ENCODE data around the gene DLGAP1.

DLGAP1 gene

DNA sequence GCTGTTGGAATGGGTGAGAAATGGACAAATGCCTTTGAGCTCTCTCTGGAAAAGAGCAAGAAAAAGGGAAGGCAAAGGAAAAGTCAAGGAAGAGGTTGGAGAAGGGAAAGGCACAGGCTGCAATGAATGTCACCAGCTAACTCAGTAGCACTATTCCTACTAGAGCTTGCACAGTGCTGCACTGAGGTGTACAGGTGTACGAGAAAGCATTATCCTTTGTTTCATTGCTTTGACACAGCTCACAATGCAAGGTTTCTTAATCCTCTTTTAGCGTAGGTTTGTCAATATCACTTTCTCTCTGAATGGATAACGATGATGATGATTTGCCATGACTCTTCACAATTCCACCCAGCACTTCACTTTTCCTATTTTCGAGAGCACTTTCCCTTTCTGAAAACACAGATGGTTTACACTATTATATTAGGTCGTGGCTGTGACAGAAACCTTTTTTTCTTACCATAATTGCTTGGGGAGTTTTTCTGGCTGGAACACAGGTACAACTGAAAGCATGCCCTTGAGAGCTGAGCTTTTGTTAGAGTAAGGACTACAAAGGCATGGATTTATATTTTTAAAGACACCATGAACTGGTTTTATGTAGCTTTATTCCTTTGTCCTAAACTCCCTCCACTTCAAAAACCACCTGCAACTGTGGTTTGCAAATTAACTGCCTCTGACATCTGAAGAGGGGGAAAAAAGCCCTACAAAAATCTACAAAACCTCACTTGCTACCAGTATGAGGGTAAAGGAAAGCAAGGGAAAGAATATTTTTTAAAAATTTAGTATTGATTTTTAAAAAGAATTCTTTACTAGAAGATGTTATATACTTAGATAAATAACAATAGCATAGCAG is 739.7 kb downstream of the DLGAP1 start:
- H3K4me2 ChIP-seq (ENCODE audit: insufficient read depth, low read length, poor library complexity, severe bottlenecking), result no peak overlapping the region
- H2BK12ac ChIP-seq (ENCODE audit: low read length), result no peak overlapping the region
- H3K4ac ChIP-seq (ENCODE audit: low read length), result no peak overlapping the region
- no peak overlapping the region for H4K8ac ChIP-seq (ENCODE audit: low read depth, low read length)
- H2BK5ac ChIP-seq (ENCODE audit: low read length), result no peak overlapping the region
- no peak overlapping the region for H3K18ac ChIP-seq (ENCODE audit: low read length)
- no peak overlapping the region for H3K14ac ChIP-seq (ENCODE audit: low read length)
- H2BK120ac ChIP-seq (ENCODE audit: low read depth, low read length), result no peak overlapping the region
- no CpG with 5 or more reads among the region's 5 CpGs for WGBS, 2 donors (ENCODE audit: extremely low coverage in 2 of 2, insufficient read length in 2 of 2, insufficient replicate concordance in 1 of 2)
- H3K36me3 ChIP-seq (replicated peaks in 1 of 2; ENCODE audit: control insufficient read depth in 2 of 2, insufficient read depth in 2 of 2, low read length in 2 of 2), result no peaks in the 10 kb centered on the region
- no peak overlapping the region for H4K91ac ChIP-seq (ENCODE audit: low read depth, low read length, poor library complexity)
- H3K23ac ChIP-seq (ENCODE audit: low read depth, low read length, poor library complexity), result no peak overlapping the region
- H3K27ac ChIP-seq (replicated peaks; ENCODE audit: low read length), result peak overlapping the region; percentile 19
- no peaks in the 10 kb centered on the region for H3K9me3 ChIP-seq (replicated peaks in 1 of 2; ENCODE audit: control insufficient read depth in 2 of 2, insufficient read depth in 1 of 2, low read depth in 1 of 2, low read length in 2 of 2)
- H2AK5ac ChIP-seq (ENCODE audit: low read depth, low read length), result no peak overlapping the region
- no peak overlapping the region for H3K4me3 ChIP-seq (ENCODE audit: low read length in 2 of 2)
- DNase-seq (ENCODE audit: low spot score), result no peak
- no peaks in the 10 kb centered on the region for H3K79me1 ChIP-seq (ENCODE audit: low read depth, low read length)
- no peak overlapping the region for H3K9ac ChIP-seq (ENCODE audit: low read depth, low read length, poor library complexity)
- H3K4me1 ChIP-seq (ENCODE audit: control insufficient read depth in 2 of 2, insufficient read depth in 1 of 2, low read depth in 1 of 2, low read length in 2 of 2), result peaks cover 0 to 18% of the 10 kb centered on the region in 2 donors
- no peak overlapping the region for H2AFZ ChIP-seq (ENCODE audit: low read length)
- no peak overlapping the region for H2BK15ac ChIP-seq (ENCODE audit: low read length)
- no peaks in the 10 kb centered on the region for H3K27me3 ChIP-seq (ENCODE audit: control insufficient read depth in 3 of 3, insufficient read depth in 3 of 3, low read depth in 1 of 3, low read length in 3 of 3)

- Histone ChIP-seq H4K91ac (ENCODE audit: low read depth, low read length, poor library complexity) (no peak overlapping the region), H3K4me3 (ENCODE audit: low read length in 2 of 2) (no peak overlapping the region), H3K4me2 (ENCODE audit: insufficient read depth, low read length, poor library complexity, severe bottlenecking) (no peak overlapping the region), H2BK12ac (ENCODE audit: low read length) (no peak overlapping the region), H3K23ac (ENCODE audit: low read depth, low read length, poor library complexity) (no peak overlapping the region), H3K79me1 (ENCODE audit: low read depth, low read length) (no peaks in the 10 kb centered on the region), H3K4me1 (ENCODE audit: control insufficient read depth in 2 of 2, insufficient read depth in 1 of 2, low read depth in 1 of 2, low read length in 2 of 2) (peaks cover 0 to 18% of the 10 kb centered on the region in 2 donors), H2BK15ac (ENCODE audit: low read length) (no peak overlapping the region), H2BK5ac (ENCODE audit: low read length) (no peak overlapping the region), H3K27me3 (ENCODE audit: control insufficient read depth in 3 of 3, insufficient read depth in 3 of 3, low read depth in 1 of 3, low read length in 3 of 3) (no peaks in the 10 kb centered on the region), H2AFZ (ENCODE audit: low read length) (no peak overlapping the region), H3K4ac (ENCODE audit: low read length) (no peak overlapping the region), H4K8ac (ENCODE audit: low read depth, low read length) (no peak overlapping the region), H3K9ac (ENCODE audit: low read depth, low read length, poor library complexity) (no peak overlapping the region), H3K9me3 (replicated peaks in 1 of 2; ENCODE audit: control insufficient read depth in 2 of 2, insufficient read depth in 1 of 2, low read depth in 1 of 2, low read length in 2 of 2) (no peaks in the 10 kb centered on the region), H3K27ac (replicated peaks; ENCODE audit: low read length) (no peak overlapping the region), H3K14ac (ENCODE audit: low read length) (no peak overlapping the region), H3K36me3 (replicated peaks in 1 of 2; ENCODE audit: control insufficient read depth in 2 of 2, insufficient read depth in 2 of 2, low read length in 2 of 2) (no peaks in the 10 kb centered on the region), H2BK120ac (ENCODE audit: low read depth, low read length) (no peak overlapping the region), H3K18ac (ENCODE audit: low read length) (no peak overlapping the region), H2AK5ac (ENCODE audit: low read depth, low read length) (no peak overlapping the region)
- no peak for DNase-seq (ENCODE audit: low spot score)
- no CpG with 5 or more reads among the region's 8 CpGs for WGBS, 2 donors (ENCODE audit: extremely low coverage in 2 of 2, insufficient read length in 2 of 2, insufficient replicate concordance in 1 of 2)
Observed at GRCh38 chr18:3713708-3714107, 741.4 kb downstream of the DLGAP1 start.

- Histone ChIP-seq H3K23ac (ENCODE audit: low read depth, low read length, poor library complexity) (no peak overlapping the region), H3K14ac (ENCODE audit: low read length) (no peak overlapping the region), H3K9ac (ENCODE audit: low read depth, low read length, poor library complexity) (no peak overlapping the region), H3K27me3 (ENCODE audit: control insufficient read depth in 3 of 3, insufficient read depth in 3 of 3, low read depth in 1 of 3, low read length in 3 of 3) (no peaks in the 10 kb centered on the region), H3K79me1 (ENCODE audit: low read depth, low read length) (no peaks in the 10 kb centered on the region), H2BK5ac (ENCODE audit: low read length) (no peak overlapping the region), H2AK5ac (ENCODE audit: low read depth, low read length) (no peak overlapping the region), H3K4me1 (ENCODE audit: control insufficient read depth in 2 of 2, insufficient read depth in 1 of 2, low read depth in 1 of 2, low read length in 2 of 2) (peaks cover 0 to 18% of the 10 kb centered on the region in 2 donors), H3K36me3 (replicated peaks in 1 of 2; ENCODE audit: control insufficient read depth in 2 of 2, insufficient read depth in 2 of 2, low read length in 2 of 2) (no peaks in the 10 kb centered on the region), H4K8ac (ENCODE audit: low read depth, low read length) (no peak overlapping the region), H2AFZ (ENCODE audit: low read length) (no peak overlapping the region), H4K91ac (ENCODE audit: low read depth, low read length, poor library complexity) (no peak overlapping the region), H2BK15ac (ENCODE audit: low read length) (no peak overlapping the region), H3K4me3 (ENCODE audit: low read length in 2 of 2) (no peak overlapping the region), H2BK120ac (ENCODE audit: low read depth, low read length) (no peak overlapping the region), H2BK12ac (ENCODE audit: low read length) (no peak overlapping the region), H3K18ac (ENCODE audit: low read length) (no peak overlapping the region), H3K9me3 (replicated peaks in 1 of 2; ENCODE audit: control insufficient read depth in 2 of 2, insufficient read depth in 1 of 2, low read depth in 1 of 2, low read length in 2 of 2) (no peaks in the 10 kb centered on the region), H3K4me2 (ENCODE audit: insufficient read depth, low read length, poor library complexity, severe bottlenecking) (no peak overlapping the region), H3K27ac (replicated peaks; ENCODE audit: low read length) (no peak overlapping the region), H3K4ac (ENCODE audit: low read length) (no peak overlapping the region)
- DNase-seq (ENCODE audit: low spot score), result no peak
- WGBS, 2 donors (ENCODE audit: extremely low coverage in 2 of 2, insufficient read length in 2 of 2, insufficient replicate concordance in 1 of 2), result no CpG with 5 or more reads among the region's 4 CpGs
Observed at GRCh38 chr18:3713166-3713565, 741.9 kb downstream of the DLGAP1 start.

- Histone ChIP-seq H3K18ac (ENCODE audit: low read length) (no peak overlapping the region), H2BK12ac (ENCODE audit: low read length) (no peak overlapping the region), H3K27ac (replicated peaks; ENCODE audit: low read length) (no peak overlapping the region), H2BK120ac (ENCODE audit: low read depth, low read length) (no peak overlapping the region), H3K36me3 (replicated peaks in 1 of 2; ENCODE audit: control insufficient read depth in 2 of 2, insufficient read depth in 2 of 2, low read length in 2 of 2) (no peaks in the 10 kb centered on the region), H3K9ac (ENCODE audit: low read depth, low read length, poor library complexity) (no peak overlapping the region), H3K23ac (ENCODE audit: low read depth, low read length, poor library complexity) (no peak overlapping the region), H3K4me2 (ENCODE audit: insufficient read depth, low read length, poor library complexity, severe bottlenecking) (no peak overlapping the region), H2AFZ (ENCODE audit: low read length) (no peak overlapping the region), H4K8ac (ENCODE audit: low read depth, low read length) (no peak overlapping the region), H3K14ac (ENCODE audit: low read length) (no peak overlapping the region), H2BK5ac (ENCODE audit: low read length) (no peak overlapping the region), H3K79me1 (ENCODE audit: low read depth, low read length) (no peaks in the 10 kb centered on the region), H3K27me3 (ENCODE audit: control insufficient read depth in 3 of 3, insufficient read depth in 3 of 3, low read depth in 1 of 3, low read length in 3 of 3) (no peaks in the 10 kb centered on the region), H2BK15ac (ENCODE audit: low read length) (no peak overlapping the region), H3K4ac (ENCODE audit: low read length) (no peak overlapping the region), H3K4me3 (ENCODE audit: low read length in 2 of 2) (no peak overlapping the region), H3K4me1 (ENCODE audit: control insufficient read depth in 2 of 2, insufficient read depth in 1 of 2, low read depth in 1 of 2, low read length in 2 of 2) (peaks cover 0 to 18% of the 10 kb centered on the region in 2 donors), H4K91ac (ENCODE audit: low read depth, low read length, poor library complexity) (no peak overlapping the region), H2AK5ac (ENCODE audit: low read depth, low read length) (no peak overlapping the region), H3K9me3 (replicated peaks in 1 of 2; ENCODE audit: control insufficient read depth in 2 of 2, insufficient read depth in 1 of 2, low read depth in 1 of 2, low read length in 2 of 2) (no peaks in the 10 kb centered on the region)
- no peak for DNase-seq (ENCODE audit: low spot score)
- WGBS, 2 donors (ENCODE audit: extremely low coverage in 2 of 2, insufficient read length in 2 of 2, insufficient replicate concordance in 1 of 2), result no CpG with 5 or more reads among the region's 5 CpGs
Observed at GRCh38 chr18:3712491-3712890, 742.6 kb downstream of the DLGAP1 start.

All from neuronal stem cell (in vitro differentiated cells).